C4-2B (cell line): ENCODE data around the gene CLTCL1.

Source experiments
- CTCF ChIP-seq: fragments of 450-650 bp; conservative IDR thresholded peaks from 2 replicates; pipeline ENCODE4 v1.5.1; 2017; ENCODE audit warnings: mild to moderate bottlenecking
- ZFX ChIP-seq: fragments of 450-650 bp; IDR thresholded peaks from 2 replicates; pipeline ENCODE4 v1.6.1; 2017

DNA sequence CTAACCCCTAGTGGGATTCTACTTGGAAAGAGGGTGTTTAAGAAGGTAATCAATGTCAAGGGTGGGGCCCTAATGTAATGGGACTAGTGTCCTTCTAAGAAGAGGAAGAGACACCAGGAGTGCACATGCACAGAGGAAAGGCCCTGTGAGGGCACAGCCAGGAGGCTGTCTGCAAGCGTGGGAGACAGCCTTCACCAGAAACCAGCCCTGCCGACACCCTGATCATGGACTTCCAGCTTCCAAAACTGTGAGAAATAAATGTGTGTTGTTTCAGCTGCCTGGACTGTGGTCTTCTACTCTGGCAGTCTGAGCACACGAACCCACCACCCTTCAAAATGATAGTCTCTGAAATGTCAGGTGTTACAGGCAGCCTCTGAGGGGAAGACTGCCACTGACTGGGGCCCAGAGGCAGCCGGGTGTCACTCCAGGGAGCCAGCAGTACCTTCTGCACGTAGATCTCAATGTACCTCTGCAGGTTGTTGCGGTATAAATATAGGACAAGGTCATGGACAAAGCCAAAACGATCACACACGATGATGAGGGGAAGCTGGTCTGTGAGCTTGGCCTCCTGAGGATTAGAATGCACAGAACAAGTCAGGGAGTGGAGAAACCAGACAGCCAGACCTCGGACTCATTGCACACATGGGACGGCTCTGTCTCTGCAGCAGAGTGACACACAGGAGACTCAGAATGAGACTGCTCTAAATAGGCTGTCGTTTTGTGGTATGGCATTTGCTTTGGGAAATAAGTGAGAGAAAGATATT lies 69.1 kb downstream of the CLTCL1 start:
- TF ChIP-seq CTCF (no peak), ZFX (no peak)
